ENCODE results near the gene SLC44A3.
A peak's percentile ranks its signal among the peaks of the same experiment; 100 is the strongest.

The SLC44A3 gene

GRCh38 chr1:94840808-94841207 is 20.7 kb downstream of the SLC44A3 start:
- ATAC-seq, result no peak

GRCh38 chr1:94843430-94843829 is 23.3 kb downstream of the SLC44A3 start:
- ATAC-seq, result no peak

- no peak for ATAC-seq
Observed at GRCh38 chr1:94843846-94844245, 23.7 kb downstream of the SLC44A3 start.

GRCh38 chr1:94846308-94846707 is 26.2 kb downstream of the SLC44A3 start:
- ATAC-seq, result no peak

- no peak for ATAC-seq
Observed at GRCh38 chr1:94851571-94851970, 31.4 kb downstream of the SLC44A3 start.

- ATAC-seq, result no peak
Observed at GRCh38 chr1:94852788-94853187, 32.6 kb downstream of the SLC44A3 start.

- peak; percentile 91 for ATAC-seq
Observed at GRCh38 chr1:94854458-94855306, 34.5 kb downstream of the SLC44A3 start.

GRCh38 chr1:94855307-94855700 is 35.1 kb downstream of the SLC44A3 start:
- no peak for ATAC-seq

- no peak for ATAC-seq
Observed at GRCh38 chr1:94856004-94856403, 35.8 kb downstream of the SLC44A3 start.

- ATAC-seq, result no peak
Observed at GRCh38 chr1:94856868-94857267, 36.7 kb downstream of the SLC44A3 start.

- no peak for ATAC-seq
Observed at GRCh38 chr1:94858276-94858675, 38.1 kb downstream of the SLC44A3 start.

- ATAC-seq, result no peak
Observed at GRCh38 chr1:94859174-94859573, 39.0 kb downstream of the SLC44A3 start.

GRCh38 chr1:94862718-94863117 is 42.6 kb downstream of the SLC44A3 start:
- ATAC-seq, result no peak

- ATAC-seq, result no peak
Observed at GRCh38 chr1:94863297-94863911, 43.2 kb downstream of the SLC44A3 start.

GRCh38 chr1:94863919-94864318 is 43.8 kb downstream of the SLC44A3 start:
- no peak for ATAC-seq

- no peak for ATAC-seq
Observed at GRCh38 chr1:94864821-94865220, 44.7 kb downstream of the SLC44A3 start.

GRCh38 chr1:94865360-94865759 is 45.2 kb downstream of the SLC44A3 start:
- ATAC-seq, result no peak

GRCh38 chr1:94866164-94866807 is 46.1 kb downstream of the SLC44A3 start:
- ATAC-seq, result no peak

GRCh38 chr1:94871031-94871430 is 50.9 kb downstream of the SLC44A3 start:
- ATAC-seq, result no peak

- no peak for ATAC-seq
Observed at GRCh38 chr1:94872771-94873495, 52.8 kb downstream of the SLC44A3 start.

GRCh38 chr1:94873520-94874351 is 53.6 kb downstream of the SLC44A3 start:
- no peak for ATAC-seq

GRCh38 chr1:94874423-94874822 is 54.3 kb downstream of the SLC44A3 start:
- no peak for ATAC-seq
